Measurements from ENCODE around the gene ANKRD28.

- no peak for TF ChIP-seq CTCF (IDR thresholded peaks at IDR 0.05)
- TF ChIP-seq POLR2AphosphoS5 (IDR thresholded peaks at IDR 0.05; ENCODE audit: low read depth, low read length) = no peak
These were observed 3.4 kb downstream of the ANKRD28 start for GRCh38 chr3:15794303-15794771.
